GM20000 (cell line): ENCODE measurements around the gene GNG7.

Experiments used
- DNase-seq: peaks from one replicate; pipeline ENCODE4 v3.0.0; 2012; ENCODE audit warnings: low spot score
- TF ChIP-seq, protein P1 (sequence below): IDR thresholded peaks from 2 replicates; pipeline ENCODE4 v1.5.1; 2012; ENCODE audit warnings: mild to moderate bottlenecking, control low read depth; ENCODE audit errors: extremely low read depth, missing control alignments

GNG7 gene

GRCh38 chr19:2618611-2619010 lies 83.9 kb downstream of the GNG7 start:
- TF ChIP-seq, protein P1, sequence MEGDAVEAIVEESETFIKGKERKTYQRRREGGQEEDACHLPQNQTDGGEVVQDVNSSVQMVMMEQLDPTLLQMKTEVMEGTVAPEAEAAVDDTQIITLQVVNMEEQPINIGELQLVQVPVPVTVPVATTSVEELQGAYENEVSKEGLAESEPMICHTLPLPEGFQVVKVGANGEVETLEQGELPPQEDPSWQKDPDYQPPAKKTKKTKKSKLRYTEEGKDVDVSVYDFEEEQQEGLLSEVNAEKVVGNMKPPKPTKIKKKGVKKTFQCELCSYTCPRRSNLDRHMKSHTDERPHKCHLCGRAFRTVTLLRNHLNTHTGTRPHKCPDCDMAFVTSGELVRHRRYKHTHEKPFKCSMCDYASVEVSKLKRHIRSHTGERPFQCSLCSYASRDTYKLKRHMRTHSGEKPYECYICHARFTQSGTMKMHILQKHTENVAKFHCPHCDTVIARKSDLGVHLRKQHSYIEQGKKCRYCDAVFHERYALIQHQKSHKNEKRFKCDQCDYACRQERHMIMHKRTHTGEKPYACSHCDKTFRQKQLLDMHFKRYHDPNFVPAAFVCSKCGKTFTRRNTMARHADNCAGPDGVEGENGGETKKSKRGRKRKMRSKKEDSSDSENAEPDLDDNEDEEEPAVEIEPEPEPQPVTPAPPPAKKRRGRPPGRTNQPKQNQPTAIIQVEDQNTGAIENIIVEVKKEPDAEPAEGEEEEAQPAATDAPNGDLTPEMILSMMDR = no peak
- no peak for DNase-seq

DNA sequence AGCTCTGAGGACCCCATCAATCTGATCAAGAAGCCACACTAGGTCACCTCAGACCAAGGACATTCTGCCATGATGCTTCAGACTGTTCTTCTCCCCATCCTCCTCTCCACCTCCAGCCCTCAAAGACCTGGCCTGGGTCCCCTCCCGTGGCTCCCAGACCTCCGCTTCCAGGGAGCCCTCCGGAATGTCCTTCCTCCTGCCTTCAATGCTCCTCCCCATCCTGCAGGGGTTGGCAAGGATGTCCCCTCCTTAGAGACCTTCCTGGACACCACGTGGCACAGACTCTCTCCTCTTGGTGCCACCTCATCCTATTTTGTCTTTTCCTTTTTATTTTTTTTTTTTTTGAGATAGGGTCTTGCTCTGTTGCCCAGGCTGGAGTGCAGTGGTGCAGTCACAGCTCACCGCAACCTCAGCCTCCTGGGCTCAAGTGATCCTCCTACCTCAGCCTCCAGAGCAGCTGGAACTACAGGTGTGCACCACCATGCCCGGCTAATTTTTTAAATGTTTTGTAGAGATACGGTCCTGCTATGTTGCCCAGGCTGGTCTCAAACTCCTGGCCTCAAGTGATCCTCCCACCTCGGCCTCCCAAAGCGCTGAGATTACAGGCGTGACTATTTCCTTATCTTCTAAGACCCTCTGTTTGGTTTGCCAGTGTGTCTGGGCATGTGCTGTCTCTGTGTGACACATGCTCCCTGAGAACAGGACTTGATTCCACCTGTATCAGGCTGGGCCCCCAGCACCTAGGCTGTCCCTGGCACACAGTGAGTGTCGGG lies 84.9 kb downstream of the GNG7 start:
- DNase-seq = no peak
- TF ChIP-seq, protein P1 = no peak

DNA sequence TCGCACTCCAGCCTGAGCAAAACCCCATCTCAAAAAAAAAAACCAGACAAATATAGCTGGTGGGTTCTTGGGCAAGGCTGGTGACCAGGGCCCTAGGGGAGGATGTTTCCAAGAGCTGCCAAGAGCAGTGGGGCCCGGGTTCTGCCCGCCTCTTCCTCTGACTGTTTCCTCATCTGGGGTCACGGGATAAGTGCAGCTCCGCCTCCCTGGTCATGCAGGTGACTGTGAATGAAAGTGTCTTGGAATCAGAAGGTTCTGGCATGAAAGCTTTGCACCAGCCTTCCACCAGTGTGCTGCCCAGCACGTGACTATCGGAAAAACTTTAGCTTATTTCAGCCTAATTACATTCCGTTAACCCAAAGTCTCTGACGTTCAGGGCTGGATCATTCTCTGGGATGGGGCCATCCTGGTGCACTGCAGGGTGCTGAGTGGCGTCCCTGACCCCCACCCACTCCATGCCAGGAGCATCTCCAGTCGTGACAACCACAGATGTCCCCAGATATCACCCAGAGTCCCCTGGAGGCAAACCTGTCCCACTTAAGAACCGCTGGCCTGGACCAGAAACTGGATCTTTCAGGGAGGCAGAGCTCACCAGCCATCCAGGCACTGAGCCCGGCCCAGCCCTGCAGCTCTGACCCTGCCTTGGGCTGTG lies 85.6 kb downstream of the GNG7 start:
- no peak for DNase-seq
- TF ChIP-seq, protein P1 = no peak

DNA sequence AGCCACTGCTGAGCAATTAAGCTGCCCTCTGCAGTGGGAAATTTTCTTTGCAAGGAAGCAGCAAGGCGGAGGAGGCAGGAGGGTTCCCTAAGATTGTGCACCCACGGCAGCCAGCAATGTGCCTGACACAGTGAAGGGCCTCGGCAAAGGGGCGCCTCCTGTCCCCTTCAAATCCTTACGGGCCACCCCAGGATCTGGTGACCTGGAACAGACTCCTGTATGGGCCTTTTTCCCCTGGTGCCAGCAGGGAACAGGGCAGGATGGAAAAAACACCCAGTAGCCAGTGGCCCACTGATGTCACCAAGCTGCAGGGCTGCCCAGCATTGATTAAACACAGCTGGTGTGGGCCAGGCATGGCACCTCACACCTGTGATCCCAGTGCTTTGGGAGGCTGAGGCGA lies 86.7 kb downstream of the GNG7 start:
- TF ChIP-seq, protein P1 = no peak
- no peak for DNase-seq

DNA sequence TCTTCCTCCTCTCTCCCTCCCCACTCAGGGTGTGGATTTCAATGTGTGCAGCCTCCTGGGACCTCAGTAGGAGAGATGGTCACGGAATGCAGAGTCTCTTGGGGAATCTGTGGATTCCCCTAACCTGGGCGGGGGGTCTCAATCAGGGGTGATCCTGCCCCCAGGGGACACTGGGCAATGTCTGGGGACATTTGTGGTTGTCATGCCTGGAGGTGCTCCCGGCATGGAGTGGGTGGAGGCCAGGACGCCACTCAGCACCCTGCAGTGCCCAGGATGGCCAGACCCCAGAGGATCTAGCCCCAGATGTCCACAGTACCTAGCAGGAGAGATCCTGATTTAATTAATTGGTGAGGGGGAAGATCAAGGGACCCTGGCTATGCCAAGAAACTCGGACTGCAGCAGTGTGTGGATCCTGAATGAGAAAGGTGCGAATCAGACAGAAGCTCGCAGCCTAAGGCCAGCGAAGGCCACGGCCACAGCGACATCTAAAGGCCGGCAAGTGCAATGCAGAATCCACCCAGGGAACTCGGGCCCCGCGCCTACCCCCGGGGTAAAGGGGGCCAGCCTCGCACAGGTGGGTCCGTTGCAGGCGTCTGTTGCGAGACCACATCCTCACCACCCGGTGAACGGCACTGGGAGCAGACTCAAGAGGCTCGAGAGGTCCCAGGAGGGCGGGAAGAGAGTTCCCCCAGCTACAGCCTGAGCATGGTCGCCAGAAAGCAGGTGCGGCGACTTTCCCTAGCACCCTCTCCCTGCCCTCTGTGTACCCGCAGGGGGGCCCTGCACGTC lies 88.8 kb downstream of the GNG7 start:
- DNase-seq = peak; percentile 59
- TF ChIP-seq, protein P1 = peak; percentile 71

DNA sequence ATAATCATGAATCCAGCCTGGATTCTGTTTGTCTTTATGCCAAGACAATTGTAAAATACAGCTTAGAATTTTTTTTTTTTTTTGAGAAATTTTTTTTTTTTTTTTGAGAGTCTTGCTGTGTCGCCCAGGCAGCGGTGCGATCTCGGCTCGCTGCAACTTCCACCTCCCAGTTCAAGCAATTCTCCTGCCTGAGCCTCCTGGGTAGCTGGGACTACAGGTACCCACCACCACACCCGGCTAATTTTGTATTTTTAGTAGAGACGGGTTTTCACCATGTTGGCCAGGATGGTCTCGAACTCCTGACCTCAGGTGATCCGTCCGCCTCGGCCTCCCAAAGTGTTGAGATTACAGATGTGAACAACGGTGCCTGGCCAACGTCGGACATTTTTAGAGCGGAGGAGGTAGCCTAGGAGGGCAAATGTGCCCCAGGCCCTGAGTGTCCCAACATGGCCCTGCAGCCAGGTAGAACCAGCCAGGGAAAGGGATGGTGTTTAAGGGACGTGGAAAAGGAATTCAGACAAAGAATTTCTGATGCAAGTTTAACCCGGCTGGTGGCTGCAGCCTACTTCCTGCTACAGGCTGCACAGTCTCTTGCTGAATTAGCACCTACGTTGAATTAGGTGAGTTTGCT lies 89.8 kb downstream of the GNG7 start:
- TF ChIP-seq, protein P1 = no peak
- no peak for DNase-seq
